Esophagus squamous epithelium (tissue), 4 donors: Measurements from ENCODE around the gene NUDCD3.

Source experiments
- POLR2A ChIP-seq, 4 donors: fragments of 450-650 bp; IDR thresholded peaks; one replicate each; pipeline ENCODE4 v1.6.1; 2017; ENCODE audit warnings: antibody characterized with exemption in 4 of 4, mild to moderate bottlenecking in 4 of 4, moderate library complexity in 3 of 4
- TF ChIP-seq, protein P1 (sequence below), 6 experiments: fragments of 450-650 bp in 4 of 6; fragments of 200-600 bp in 2 of 6; sonication (generic) in 2 of 6; IDR thresholded peaks; one replicate each; pipeline ENCODE4 v1.5.1; 2016 to 2019; ENCODE audit warnings: antibody characterized with exemption in 6 of 6, mild to moderate bottlenecking in 4 of 6, moderate library complexity in 4 of 6

DNA sequence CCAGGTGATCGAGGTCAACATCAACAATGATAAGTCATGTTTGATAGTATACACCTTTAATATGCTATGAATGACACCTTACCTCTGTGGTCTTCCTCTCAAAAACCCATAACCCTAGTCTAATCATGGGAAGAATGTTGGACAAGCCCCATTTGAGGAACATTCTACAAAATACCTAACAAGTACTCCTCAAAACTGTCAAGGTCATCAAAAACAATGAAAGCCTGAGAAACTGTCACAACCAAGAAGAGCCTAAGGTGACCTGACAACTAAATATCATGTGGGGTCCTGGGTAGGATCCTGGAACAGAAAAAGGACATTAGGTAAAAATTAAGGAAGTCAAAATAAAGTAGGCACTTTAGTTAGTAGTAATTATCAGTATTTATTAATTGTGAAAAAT is 5.9 kb upstream of the NUDCD3 start:
- TF ChIP-seq, protein P1, sequence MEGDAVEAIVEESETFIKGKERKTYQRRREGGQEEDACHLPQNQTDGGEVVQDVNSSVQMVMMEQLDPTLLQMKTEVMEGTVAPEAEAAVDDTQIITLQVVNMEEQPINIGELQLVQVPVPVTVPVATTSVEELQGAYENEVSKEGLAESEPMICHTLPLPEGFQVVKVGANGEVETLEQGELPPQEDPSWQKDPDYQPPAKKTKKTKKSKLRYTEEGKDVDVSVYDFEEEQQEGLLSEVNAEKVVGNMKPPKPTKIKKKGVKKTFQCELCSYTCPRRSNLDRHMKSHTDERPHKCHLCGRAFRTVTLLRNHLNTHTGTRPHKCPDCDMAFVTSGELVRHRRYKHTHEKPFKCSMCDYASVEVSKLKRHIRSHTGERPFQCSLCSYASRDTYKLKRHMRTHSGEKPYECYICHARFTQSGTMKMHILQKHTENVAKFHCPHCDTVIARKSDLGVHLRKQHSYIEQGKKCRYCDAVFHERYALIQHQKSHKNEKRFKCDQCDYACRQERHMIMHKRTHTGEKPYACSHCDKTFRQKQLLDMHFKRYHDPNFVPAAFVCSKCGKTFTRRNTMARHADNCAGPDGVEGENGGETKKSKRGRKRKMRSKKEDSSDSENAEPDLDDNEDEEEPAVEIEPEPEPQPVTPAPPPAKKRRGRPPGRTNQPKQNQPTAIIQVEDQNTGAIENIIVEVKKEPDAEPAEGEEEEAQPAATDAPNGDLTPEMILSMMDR (IDR thresholded peaks at IDR 0.05): no peak
- no peak for TF ChIP-seq POLR2A (IDR thresholded peaks at IDR 0.05)
